SK-N-SH treated with all-trans-retinoic acid at 6 μM for 48 hours (cell line): ENCODE measurements around the gene ARHGAP24.

ENCODE experiments used
- CSRNP3 ChIP-seq: fragments of 250-450 bp; sonication (Bioruptor Pico); IDR thresholded peaks from 2 replicates; pipeline ENCODE4 v1.5.1; 2021; ENCODE audit warnings: mild to moderate bottlenecking, moderate library complexity
- ESRRG ChIP-seq: fragments of 250-450 bp; sonication (Bioruptor Pico); IDR thresholded peaks from 2 replicates; pipeline ENCODE4 v1.6.1; 2021; ENCODE audit warnings: mild to moderate bottlenecking
- OSR1 ChIP-seq: fragments of 250-450 bp; sonication (Bioruptor Pico); IDR thresholded peaks from 2 replicates; pipeline ENCODE4 v1.8.0; 2022; ENCODE audit warnings: moderate library complexity, mild to moderate bottlenecking, inconsistent platforms
- PPARA ChIP-seq: fragments of 250-450 bp; sonication (Bioruptor Pico); IDR thresholded peaks from 2 replicates; pipeline ENCODE4 v1.5.0; 2020; ENCODE audit warnings: mild to moderate bottlenecking, borderline replicate concordance
- RARB ChIP-seq: fragments of 250-450 bp; sonication (Bioruptor Pico); IDR thresholded peaks from 2 replicates; pipeline ENCODE4 v1.8.0; 2021; ENCODE audit warnings: mild to moderate bottlenecking, moderate library complexity
- TSHZ2 ChIP-seq: fragments of 250-450 bp; sonication (Bioruptor Pico); IDR thresholded peaks from 2 replicates; pipeline ENCODE4 v1.5.0; 2020; ENCODE audit warnings: mild to moderate bottlenecking, moderate library complexity
- ZFP3 ChIP-seq: fragments of 250-450 bp; sonication (Bioruptor Pico); IDR thresholded peaks from 2 replicates; pipeline ENCODE4 v1.5.0; 2020; ENCODE audit warnings: mild to moderate bottlenecking, moderate library complexity
- ZFP30 ChIP-seq: fragments of 450-650 bp; formaldehyde crosslinking; IDR thresholded peaks from 2 replicates; pipeline ENCODE4 v1.5.0; 2022; ENCODE audit warnings: mild to moderate bottlenecking, moderate library complexity
- ZNF565 ChIP-seq: fragments of 450-650 bp; formaldehyde crosslinking; conservative IDR thresholded peaks from 2 replicates; pipeline ENCODE4 v1.5.0; 2020; ENCODE audit warnings: low read depth, mild to moderate bottlenecking, moderate library complexity
- ZNF70 ChIP-seq: fragments of 450-650 bp; formaldehyde crosslinking; IDR thresholded peaks from 2 replicates; pipeline ENCODE4 v1.5.0; 2020; ENCODE audit warnings: mild to moderate bottlenecking, moderate library complexity

GRCh38 chr4:85831647-85832046 is 356.7 kb downstream of the ARHGAP24 start:
- TF ChIP-seq ZNF565 (CRISPR knock-in tag) (no peak), CSRNP3 (no peak), ESRRG (CRISPR knock-in tag) (no peak), ZNF70 (no peak), OSR1 (CRISPR knock-in tag) (no peak), ZFP30 (CRISPR knock-in tag) (no peak), TSHZ2 (CRISPR knock-in tag) (no peak), ZFP3 (CRISPR knock-in tag) (no peak), PPARA (CRISPR knock-in tag) (no peak), RARB (CRISPR knock-in tag) (no peak)
